SK-N-SH treated with all-trans-retinoic acid at 6 μM for 48 hours (cell line): ENCODE measurements around the gene FDX1.

Source experiments
- ATAC-seq: fragments of 200-7000 bp; cut with Tn5 transposase; 3 replicates; pipeline ENCODE4 v1.9.1; 2020; ENCODE audit warnings: mild to moderate bottlenecking, moderate library complexity
- ARNTL ChIP-seq: fragments of 450-650 bp; formaldehyde crosslinking; IDR thresholded peaks from 2 replicates; pipeline ENCODE4 v1.5.0; 2020; ENCODE audit warnings: low read depth, mild to moderate bottlenecking, moderate library complexity, borderline replicate concordance
- CSDC2 ChIP-seq: fragments of 250-450 bp; sonication (Bioruptor Pico); IDR thresholded peaks from 2 replicates; pipeline ENCODE4 v1.5.0; 2020; ENCODE audit warnings: mild to moderate bottlenecking, moderate library complexity
- CSRNP3 ChIP-seq: fragments of 250-450 bp; sonication (Bioruptor Pico); IDR thresholded peaks from 2 replicates; pipeline ENCODE4 v1.5.1; 2021; ENCODE audit warnings: mild to moderate bottlenecking, moderate library complexity
- ESRRG ChIP-seq: fragments of 250-450 bp; sonication (Bioruptor Pico); IDR thresholded peaks from 2 replicates; pipeline ENCODE4 v1.6.1; 2021; ENCODE audit warnings: mild to moderate bottlenecking
- GLIS3 ChIP-seq: fragments of 250-450 bp; sonication (Bioruptor Pico); IDR thresholded peaks from 2 replicates; pipeline ENCODE4 v1.5.0; 2020; ENCODE audit warnings: mild to moderate bottlenecking, moderate library complexity
- ISL1 ChIP-seq: fragments of 250-450 bp; sonication (Bioruptor Pico); IDR thresholded peaks from 2 replicates; pipeline ENCODE4 v2.1.2; 2022; ENCODE audit warnings: mild to moderate bottlenecking, moderate library complexity
- OSR1 ChIP-seq: fragments of 250-450 bp; sonication (Bioruptor Pico); IDR thresholded peaks from 2 replicates; pipeline ENCODE4 v1.8.0; 2022; ENCODE audit warnings: moderate library complexity, mild to moderate bottlenecking, inconsistent platforms
- POU6F1 ChIP-seq: fragments of 250-450 bp; sonication (Bioruptor Pico); IDR thresholded peaks from 2 replicates; pipeline ENCODE4 v1.8.0; 2021; ENCODE audit warnings: low read depth, mild to moderate bottlenecking, moderate library complexity, borderline replicate concordance
- PPARA ChIP-seq: fragments of 250-450 bp; sonication (Bioruptor Pico); IDR thresholded peaks from 2 replicates; pipeline ENCODE4 v1.5.0; 2020; ENCODE audit warnings: mild to moderate bottlenecking, borderline replicate concordance
- RARB ChIP-seq: fragments of 250-450 bp; sonication (Bioruptor Pico); IDR thresholded peaks from 2 replicates; pipeline ENCODE4 v1.8.0; 2021; ENCODE audit warnings: mild to moderate bottlenecking, moderate library complexity
- SNAI2 ChIP-seq: fragments of 250-450 bp; sonication (Bioruptor Pico); IDR thresholded peaks from 2 replicates; pipeline ENCODE4 v1.5.0; 2020; ENCODE audit warnings: mild to moderate bottlenecking, moderate library complexity
- TCF4 ChIP-seq: fragments of 250-450 bp; sonication (Bioruptor Pico); IDR thresholded peaks from 2 replicates; pipeline ENCODE4 v1.8.0; 2021; ENCODE audit warnings: mild to moderate bottlenecking, moderate library complexity, borderline replicate concordance
- TOX ChIP-seq: fragments of 250-450 bp; sonication (Bioruptor Pico); IDR thresholded peaks from 2 replicates; pipeline ENCODE4 v1.8.0; 2021; ENCODE audit warnings: mild to moderate bottlenecking, moderate library complexity, borderline replicate concordance
- TSHZ2 ChIP-seq: fragments of 250-450 bp; sonication (Bioruptor Pico); IDR thresholded peaks from 2 replicates; pipeline ENCODE4 v1.5.0; 2020; ENCODE audit warnings: mild to moderate bottlenecking, moderate library complexity
- ZFP3 ChIP-seq: fragments of 250-450 bp; sonication (Bioruptor Pico); IDR thresholded peaks from 2 replicates; pipeline ENCODE4 v1.5.0; 2020; ENCODE audit warnings: mild to moderate bottlenecking, moderate library complexity
- ZFP30 ChIP-seq: fragments of 450-650 bp; formaldehyde crosslinking; IDR thresholded peaks from 2 replicates; pipeline ENCODE4 v1.5.0; 2022; ENCODE audit warnings: mild to moderate bottlenecking, moderate library complexity
- ZNF565 ChIP-seq: fragments of 450-650 bp; formaldehyde crosslinking; conservative IDR thresholded peaks from 2 replicates; pipeline ENCODE4 v1.5.0; 2020; ENCODE audit warnings: low read depth, mild to moderate bottlenecking, moderate library complexity
- ZNF70 ChIP-seq: fragments of 450-650 bp; formaldehyde crosslinking; IDR thresholded peaks from 2 replicates; pipeline ENCODE4 v1.5.0; 2020; ENCODE audit warnings: mild to moderate bottlenecking, moderate library complexity
- ZNF8 ChIP-seq: fragments of 450-650 bp; formaldehyde crosslinking; IDR thresholded peaks from 2 replicates; pipeline ENCODE4 v1.5.0; 2020; ENCODE audit warnings: mild to moderate bottlenecking, moderate library complexity
- TF ChIP-seq, protein P1 (sequence below): fragments of 250-450 bp; sonication (Bioruptor Pico); IDR thresholded peaks from 2 replicates; pipeline ENCODE4 v1.5.1; 2020; ENCODE audit warnings: low read depth, mild to moderate bottlenecking, moderate library complexity

Gene FDX1

DNA sequence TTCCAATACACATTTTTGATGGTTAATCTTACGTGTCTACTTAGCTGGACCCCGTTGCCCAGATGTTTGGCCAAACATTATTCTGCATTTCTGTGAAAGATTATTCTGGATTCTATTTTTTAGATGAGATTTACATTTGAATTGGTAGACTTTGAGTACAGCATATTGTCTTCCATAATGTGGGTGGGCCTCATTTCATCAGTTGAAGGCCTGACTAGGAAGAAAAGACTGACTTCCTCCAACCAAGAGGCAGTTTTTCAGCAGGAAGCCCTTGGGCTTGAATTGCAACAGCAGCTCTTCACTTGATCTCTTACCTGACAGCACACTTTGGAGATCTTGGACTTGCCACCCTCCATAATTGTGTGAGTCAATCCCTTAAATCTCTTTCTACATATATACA, 58.7 kb downstream of the FDX1 start (continued):
- no peak for TF ChIP-seq ARNTL
- TF ChIP-seq GLIS3 (CRISPR knock-in tag) = no peak

DNA sequence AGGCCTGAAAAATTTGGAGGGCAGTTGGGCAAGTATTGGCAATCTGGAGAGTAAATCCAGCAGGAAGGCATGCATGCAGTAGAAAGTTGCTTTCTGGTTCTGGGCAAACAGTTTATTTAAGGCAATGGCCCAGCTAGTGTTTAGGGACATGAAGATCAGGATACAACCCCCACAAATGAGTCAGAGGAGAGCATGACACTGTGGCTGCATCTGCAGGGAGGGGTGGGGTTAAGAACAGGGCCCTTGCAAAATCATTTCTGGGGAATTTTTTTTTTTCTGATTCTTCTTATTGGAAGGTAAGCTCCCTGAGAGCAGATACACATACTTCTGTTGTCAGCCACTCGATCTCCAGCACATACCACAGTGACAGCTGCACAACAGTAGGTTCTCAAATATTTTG, 61.1 kb downstream of the FDX1 start:
- ATAC-seq = no peak
- TF ChIP-seq GLIS3 (CRISPR knock-in tag) (no peak), CSDC2 (no peak), ISL1 (CRISPR knock-in tag) (no peak), ZFP3 (CRISPR knock-in tag) (no peak), ZFP30 (CRISPR knock-in tag) (no peak), TOX (CRISPR knock-in tag) (no peak), PPARA (CRISPR knock-in tag) (no peak)
- TF ChIP-seq, protein P1, sequence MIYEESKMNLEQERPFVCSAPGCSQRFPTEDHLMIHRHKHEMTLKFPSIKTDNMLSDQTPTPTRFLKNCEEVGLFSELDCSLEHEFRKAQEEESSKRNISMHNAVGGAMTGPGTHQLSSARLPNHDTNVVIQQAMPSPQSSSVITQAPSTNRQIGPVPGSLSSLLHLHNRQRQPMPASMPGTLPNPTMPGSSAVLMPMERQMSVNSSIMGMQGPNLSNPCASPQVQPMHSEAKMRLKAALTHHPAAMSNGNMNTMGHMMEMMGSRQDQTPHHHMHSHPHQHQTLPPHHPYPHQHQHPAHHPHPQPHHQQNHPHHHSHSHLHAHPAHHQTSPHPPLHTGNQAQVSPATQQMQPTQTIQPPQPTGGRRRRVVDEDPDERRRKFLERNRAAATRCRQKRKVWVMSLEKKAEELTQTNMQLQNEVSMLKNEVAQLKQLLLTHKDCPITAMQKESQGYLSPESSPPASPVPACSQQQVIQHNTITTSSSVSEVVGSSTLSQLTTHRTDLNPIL (CRISPR knock-in tag) = no peak

GRCh38 chr11:110491577-110492320, 62.0 kb downstream of the FDX1 start:
- TF ChIP-seq, protein P1 (CRISPR knock-in tag) = no peak
- TF ChIP-seq GLIS3 (CRISPR knock-in tag) (no peak), POU6F1 (CRISPR knock-in tag) (no peak)
- peak; percentile 81 for ATAC-seq

DNA sequence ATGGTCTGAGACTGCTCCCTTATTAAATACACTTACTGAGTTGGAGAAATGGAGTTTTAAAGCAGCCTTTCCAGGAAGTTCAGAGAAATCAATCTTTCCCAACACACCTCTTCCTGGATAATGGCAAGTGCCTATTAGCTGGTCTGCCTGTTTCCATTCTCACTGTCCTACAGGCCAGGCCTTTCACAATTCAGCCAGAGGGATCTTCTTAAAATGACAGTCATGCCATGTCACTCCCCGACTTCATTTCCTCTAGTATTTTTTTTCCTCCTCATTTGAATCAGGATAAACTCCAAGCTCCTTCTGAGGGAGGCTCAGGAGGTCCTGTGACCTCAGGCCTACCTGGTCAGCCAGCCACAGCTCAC, 62.6 kb downstream of the FDX1 start:
- no peak; the same call in 2 of the 3 replicates for ATAC-seq
- TF ChIP-seq OSR1 (CRISPR knock-in tag) (no peak), ZNF565 (CRISPR knock-in tag) (no peak), RARB (CRISPR knock-in tag) (no peak), SNAI2 (CRISPR knock-in tag) (no peak), POU6F1 (CRISPR knock-in tag) (no peak), TCF4 (CRISPR knock-in tag) (no peak), ZNF70 (CRISPR knock-in tag) (no peak), CSRNP3 (CRISPR knock-in tag) (no peak), TSHZ2 (CRISPR knock-in tag) (no peak), ISL1 (CRISPR knock-in tag) (no peak), CSDC2 (no peak), ZNF8 (no peak), ESRRG (CRISPR knock-in tag) (no peak), TOX (CRISPR knock-in tag) (no peak), ARNTL (no peak), ZFP3 (CRISPR knock-in tag) (no peak)
- TF ChIP-seq, protein P1 (CRISPR knock-in tag) = no peak
